Measurements from ENCODE around the gene MAGI1. TPM values are rescaled to one million over a fixed set of nuclear protein-coding genes. Genes with fewer than 3 reads are reported as not detected.
A peak's percentile ranks its signal among the peaks of the same experiment; 100 is the strongest.

The MAGI1 gene
- total RNA-seq, 1 experiment from 2014 or later = 38.6 TPM

- ATAC-seq (peak; percentile 94), DNase-seq (ENCODE audit: low read depth, low spot score) (peak; percentile 65)
- Histone ChIP-seq H2AFZ (ENCODE audit: low read depth, low read length, poor library complexity, severe bottlenecking) (no peak overlapping the region), H4K20me1 (ENCODE audit: insufficient read depth) (no peaks in the 10 kb centered on the region), H3K27me3 (ENCODE audit: insufficient read depth, low read length) (no peaks in the 10 kb centered on the region), H3K4me3 (replicated peaks in 1 of 2; ENCODE audit: low read depth in 1 of 2, low read length in 2 of 2) (peak overlapping the region; percentile 49 to 58), H3K36me3 (ENCODE audit: control insufficient read depth in 1 of 2, insufficient read depth in 2 of 2, low read length in 2 of 2) (no peaks in the 10 kb centered on the region), H3K4me2 (ENCODE audit: low read length) (peak overlapping the region; percentile 71), H3K27ac (ENCODE audit: low read depth, low read length) (peak overlapping the region; percentile 24; the same call in 1 of the 2 replicates), H3K9ac (ENCODE audit: low read length) (peak overlapping the region; percentile 54), H3K9me3 (ENCODE audit: control insufficient read depth in 1 of 2, insufficient read depth in 1 of 2, low read depth in 1 of 2, low read length in 2 of 2) (no peaks in the 10 kb centered on the region), H3K4me1 (ENCODE audit: control insufficient read depth in 1 of 2, insufficient read depth in 2 of 2, low read length in 2 of 2) (peaks cover 24 to 36% of the 10 kb centered on the region in 2 experiments), H3K9me2 (ENCODE audit: insufficient read depth) (no peaks in the 10 kb centered on the region), H3K79me2 (ENCODE audit: insufficient read depth, low read length) (peaks cover 82% of the 10 kb centered on the region)
- intact Hi-C loops (cut with micrococcal nuclease) = no loop called here
- ChIA-PET POLR2A (interaction anchor here (1.5 kb wide), 1 partner anchor 15 kb away, joined by 5 read pairs; no protein-coding TSS in a partner anchor), CTCF (no interaction called here), RAD21 (ENCODE audit: low non-redundant PET in 1 of 2, low total read pairs in 2 of 2, uncharacterized antibody in 2 of 2, unreplicated experiment in 2 of 2) (no interaction called here)
- BruUV-seq (replicated peaks) = no TSS peak
- no peak for TF ChIP-seq ELF1 (IDR thresholded peaks at IDR 0.05; ENCODE audit: borderline replicate concordance, low read depth)
- peak; percentile 17; the same call in 1 of the 2 replicates for TF ChIP-seq RAD21 (IDR thresholded peaks at IDR 0.05; ENCODE audit: low read depth)
- peak; percentile 42 for TF ChIP-seq SP1 (IDR thresholded peaks at IDR 0.05; ENCODE audit: low read depth)
- peak; percentile 86 for TF ChIP-seq FOSL1 (IDR thresholded peaks at IDR 0.05; ENCODE audit: low read depth)
- TF ChIP-seq JUND (IDR thresholded peaks at IDR 0.05) = peak; percentile 76
- no peak for TF ChIP-seq REST (IDR thresholded peaks at IDR 0.05; ENCODE audit: low read depth)
- no peak for TF ChIP-seq EZH2 (IDR thresholded peaks at IDR 0.05)
- TF ChIP-seq ZFX (IDR thresholded peaks at IDR 0.05) = no peak
- no peak for TF ChIP-seq EZH2phosphoT487 (IDR thresholded peaks at IDR 0.05; ENCODE audit: borderline replicate concordance)
- TF ChIP-seq SRF (IDR thresholded peaks at IDR 0.05; ENCODE audit: low read depth) = no peak
- no peak for TF ChIP-seq ZNF274 (IDR thresholded peaks at IDR 0.05; ENCODE audit: low read depth, low read length)
Measured at GRCh38 chr3:66021731-66022131, 17.0 kb downstream of the MAGI1 start.
